SK-N-SH treated with all-trans-retinoic acid at 6 μM for 48 hours (cell line): Measurements from ENCODE around the gene FOXJ3.

ENCODE experiments used
- ATAC-seq: fragments of 200-7000 bp; cut with Tn5 transposase; 3 replicates; pipeline ENCODE4 v1.9.1; 2020; ENCODE audit warnings: mild to moderate bottlenecking, moderate library complexity
- ARNTL ChIP-seq: fragments of 450-650 bp; formaldehyde crosslinking; IDR thresholded peaks from 2 replicates; pipeline ENCODE4 v1.5.0; 2020; ENCODE audit warnings: low read depth, mild to moderate bottlenecking, moderate library complexity, borderline replicate concordance
- BACH2 ChIP-seq: fragments of 250-450 bp; sonication (Bioruptor Pico); IDR thresholded peaks from 2 replicates; pipeline ENCODE4 v1.9.0; 2021; ENCODE audit warnings: mild to moderate bottlenecking, borderline replicate concordance
- CSDC2 ChIP-seq: fragments of 250-450 bp; sonication (Bioruptor Pico); IDR thresholded peaks from 2 replicates; pipeline ENCODE4 v1.5.0; 2020; ENCODE audit warnings: mild to moderate bottlenecking, moderate library complexity
- ESRRG ChIP-seq: fragments of 250-450 bp; sonication (Bioruptor Pico); IDR thresholded peaks from 2 replicates; pipeline ENCODE4 v1.6.1; 2021; ENCODE audit warnings: mild to moderate bottlenecking
- GLIS3 ChIP-seq: fragments of 250-450 bp; sonication (Bioruptor Pico); IDR thresholded peaks from 2 replicates; pipeline ENCODE4 v1.5.0; 2020; ENCODE audit warnings: mild to moderate bottlenecking, moderate library complexity
- ISL1 ChIP-seq: fragments of 250-450 bp; sonication (Bioruptor Pico); IDR thresholded peaks from 2 replicates; pipeline ENCODE4 v2.1.2; 2022; ENCODE audit warnings: mild to moderate bottlenecking, moderate library complexity
- OSR1 ChIP-seq: fragments of 250-450 bp; sonication (Bioruptor Pico); IDR thresholded peaks from 2 replicates; pipeline ENCODE4 v1.8.0; 2022; ENCODE audit warnings: moderate library complexity, mild to moderate bottlenecking, inconsistent platforms
- PPARA ChIP-seq: fragments of 250-450 bp; sonication (Bioruptor Pico); IDR thresholded peaks from 2 replicates; pipeline ENCODE4 v1.5.0; 2020; ENCODE audit warnings: mild to moderate bottlenecking, borderline replicate concordance
- RARB ChIP-seq: fragments of 250-450 bp; sonication (Bioruptor Pico); IDR thresholded peaks from 2 replicates; pipeline ENCODE4 v1.8.0; 2021; ENCODE audit warnings: mild to moderate bottlenecking, moderate library complexity
- SNAI2 ChIP-seq: fragments of 250-450 bp; sonication (Bioruptor Pico); IDR thresholded peaks from 2 replicates; pipeline ENCODE4 v1.5.0; 2020; ENCODE audit warnings: mild to moderate bottlenecking, moderate library complexity
- TCF4 ChIP-seq: fragments of 250-450 bp; sonication (Bioruptor Pico); IDR thresholded peaks from 2 replicates; pipeline ENCODE4 v1.8.0; 2021; ENCODE audit warnings: mild to moderate bottlenecking, moderate library complexity, borderline replicate concordance
- TOX ChIP-seq: fragments of 250-450 bp; sonication (Bioruptor Pico); IDR thresholded peaks from 2 replicates; pipeline ENCODE4 v1.8.0; 2021; ENCODE audit warnings: mild to moderate bottlenecking, moderate library complexity, borderline replicate concordance
- ZC3H10 ChIP-seq: fragments of 250-450 bp; sonication (Bioruptor Pico); IDR thresholded peaks from 2 replicates; pipeline ENCODE4 v1.5.1; 2021; ENCODE audit warnings: mild to moderate bottlenecking, moderate library complexity
- ZFP30 ChIP-seq: fragments of 450-650 bp; formaldehyde crosslinking; IDR thresholded peaks from 2 replicates; pipeline ENCODE4 v1.5.0; 2022; ENCODE audit warnings: mild to moderate bottlenecking, moderate library complexity
- ZNF565 ChIP-seq: fragments of 450-650 bp; formaldehyde crosslinking; conservative IDR thresholded peaks from 2 replicates; pipeline ENCODE4 v1.5.0; 2020; ENCODE audit warnings: low read depth, mild to moderate bottlenecking, moderate library complexity
- ZNF70 ChIP-seq: fragments of 450-650 bp; formaldehyde crosslinking; IDR thresholded peaks from 2 replicates; pipeline ENCODE4 v1.5.0; 2020; ENCODE audit warnings: mild to moderate bottlenecking, moderate library complexity
- ZNF8 ChIP-seq: fragments of 450-650 bp; formaldehyde crosslinking; IDR thresholded peaks from 2 replicates; pipeline ENCODE4 v1.5.0; 2020; ENCODE audit warnings: mild to moderate bottlenecking, moderate library complexity
- TF ChIP-seq, protein P1 (sequence below): fragments of 250-450 bp; sonication (Bioruptor Pico); IDR thresholded peaks from 2 replicates; pipeline ENCODE4 v1.5.1; 2020; ENCODE audit warnings: low read depth, mild to moderate bottlenecking, moderate library complexity
- TF ChIP-seq, protein P2 (sequence below): fragments of 250-450 bp; sonication (Bioruptor Pico); IDR thresholded peaks from 2 replicates; pipeline ENCODE4 v1.8.0; 2020; ENCODE audit warnings: mild to moderate bottlenecking, moderate library complexity, borderline replicate concordance
- TF ChIP-seq, protein P3 (sequence below): fragments of 250-450 bp; sonication (Bioruptor Pico); IDR thresholded peaks from 2 replicates; pipeline ENCODE4 v1.5.0; 2020; ENCODE audit warnings: mild to moderate bottlenecking, moderate library complexity
- TF ChIP-seq, protein P4 (sequence below): fragments of 250-450 bp; sonication (Bioruptor Pico); IDR thresholded peaks from 2 replicates; pipeline ENCODE4 v1.5.1; 2021; ENCODE audit warnings: mild to moderate bottlenecking, moderate library complexity
- TF ChIP-seq, protein P5 (sequence below): fragments of 250-450 bp; sonication (Bioruptor Pico); IDR thresholded peaks from 2 replicates; pipeline ENCODE4 v1.8.0; 2021; ENCODE audit warnings: low read depth, mild to moderate bottlenecking, moderate library complexity, borderline replicate concordance

The FOXJ3 gene

DNA sequence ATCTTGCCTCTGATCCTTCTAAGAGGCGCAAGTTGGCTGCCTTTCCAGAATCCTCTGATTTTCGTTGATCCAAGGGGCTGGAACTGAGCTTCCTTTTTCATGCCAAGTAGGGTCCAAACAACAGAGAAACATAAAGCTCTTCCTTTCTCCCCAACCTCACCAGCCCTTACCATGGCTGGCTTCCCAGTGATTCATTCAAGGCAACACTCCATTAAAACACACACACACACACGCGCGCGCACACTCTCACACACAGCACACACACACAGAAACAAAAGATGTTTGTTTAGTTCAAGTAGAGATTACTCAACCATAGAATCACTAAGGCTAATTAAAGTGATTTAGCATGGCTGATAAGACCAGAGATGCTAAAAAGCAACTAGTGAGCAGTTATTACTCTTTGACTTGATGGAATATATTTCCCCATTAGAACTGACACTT, 157.5 kb downstream of the FOXJ3 start:
- peak; percentile 17 for ATAC-seq

DNA sequence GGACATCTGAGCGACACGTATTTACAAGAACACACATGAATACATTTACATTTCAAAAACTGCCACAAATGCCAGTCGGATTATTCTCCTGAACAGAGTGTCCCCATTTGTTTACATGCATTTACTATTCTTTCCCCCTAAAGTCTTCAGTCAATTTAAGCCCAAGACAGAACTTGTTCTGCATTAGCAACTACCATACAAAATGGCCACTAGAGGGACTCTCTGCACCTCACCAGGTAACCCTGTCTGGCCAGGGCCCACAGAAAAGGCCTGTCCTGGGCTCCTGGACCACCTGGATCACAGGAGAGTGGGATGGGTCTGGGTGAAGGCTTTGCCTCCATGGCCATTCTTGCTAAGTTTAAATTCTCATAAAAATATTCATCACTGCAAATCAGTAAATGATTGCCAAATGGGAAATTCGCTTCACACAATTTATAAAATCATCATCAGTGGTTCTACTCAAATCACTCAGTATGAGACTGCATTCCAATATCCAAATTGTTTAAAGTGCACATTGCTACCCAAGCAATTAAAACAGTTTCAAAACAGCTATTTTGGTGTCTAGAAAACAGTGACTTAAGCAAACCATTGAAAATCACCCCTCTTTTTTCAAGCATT, 158.0 kb downstream of the FOXJ3 start:
- TF ChIP-seq PPARA (CRISPR knock-in tag) (no peak), ZNF565 (CRISPR knock-in tag) (no peak)
- ATAC-seq = peak; percentile 57

More for the DNA sequence above, 157.5 kb downstream of the FOXJ3 start:
- TF ChIP-seq ZNF565 (CRISPR knock-in tag) (no peak), ISL1 (CRISPR knock-in tag) (peak; percentile 68)

DNA sequence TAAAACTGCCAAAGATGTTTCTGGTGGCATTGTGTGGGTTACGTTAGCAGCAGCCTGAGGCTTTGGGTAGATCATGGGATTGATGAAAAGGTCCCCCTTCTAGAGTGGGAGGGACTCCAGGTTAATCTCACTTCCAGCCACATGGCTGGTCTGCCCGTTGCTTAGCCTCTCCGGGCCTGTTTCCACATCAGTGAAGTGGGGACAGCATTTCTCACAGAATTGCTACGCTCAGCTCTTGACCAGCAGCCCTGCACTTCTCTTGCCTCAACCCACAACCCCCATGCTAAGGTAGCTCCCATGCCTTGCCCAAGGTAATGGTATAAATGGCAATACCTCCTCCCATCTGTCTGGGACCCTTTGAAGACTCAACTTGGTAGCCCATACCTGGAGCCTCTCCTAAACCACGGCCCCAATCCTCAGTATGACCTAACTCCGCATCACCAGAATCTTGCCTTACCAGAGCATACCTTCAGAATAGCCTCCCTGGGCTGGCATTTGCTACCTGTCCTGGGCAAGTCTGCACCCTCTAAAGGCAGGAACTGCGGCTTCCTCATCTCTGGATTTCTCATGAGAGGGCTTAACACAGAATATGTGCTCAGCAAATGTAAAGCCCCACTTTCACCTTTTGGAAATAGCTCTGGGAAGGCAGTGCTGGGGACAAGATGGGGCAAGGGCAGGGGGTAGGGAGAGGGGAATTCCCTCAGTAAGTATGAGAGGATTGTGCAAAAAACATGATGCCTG, 159.6 kb downstream of the FOXJ3 start:
- no peak for ATAC-seq

DNA sequence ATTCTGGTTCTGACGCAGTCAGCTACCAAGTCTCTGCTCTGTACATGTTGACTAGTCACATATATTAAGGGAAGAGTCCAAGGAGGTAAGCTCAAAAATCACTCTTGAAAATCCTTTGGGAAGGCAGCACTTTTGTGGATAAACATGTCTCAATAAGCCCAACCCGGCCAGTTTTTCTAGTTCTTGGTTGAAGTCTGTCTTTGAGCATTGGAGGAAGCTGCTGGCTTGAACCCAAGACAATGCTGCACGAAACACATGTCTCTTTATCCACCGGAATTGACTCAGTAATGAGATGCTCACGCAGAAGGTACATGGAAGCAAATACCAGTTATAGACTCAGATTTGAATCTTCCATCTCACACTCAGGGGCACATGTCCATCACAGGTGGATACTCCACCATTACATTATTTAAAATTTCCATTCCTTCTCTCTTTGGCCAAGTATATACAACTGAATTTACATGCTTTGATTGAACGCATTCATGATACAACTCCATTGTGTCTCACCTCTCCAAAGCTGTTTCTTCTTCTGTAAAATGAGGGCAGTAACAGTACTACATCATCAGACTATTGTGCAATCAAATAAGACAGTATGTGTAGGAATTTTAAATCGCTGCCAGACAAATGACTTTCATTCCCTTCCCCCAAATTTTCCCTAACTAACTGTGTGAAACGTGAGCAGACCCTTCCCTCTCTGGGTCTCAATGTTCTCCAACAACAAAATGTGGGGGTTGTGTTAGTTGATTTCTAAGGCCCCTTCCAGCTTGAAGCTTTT, 160.9 kb downstream of the FOXJ3 start:
- no peak for ATAC-seq
- TF ChIP-seq GLIS3 (CRISPR knock-in tag) = no peak
- TF ChIP-seq, protein P1, sequence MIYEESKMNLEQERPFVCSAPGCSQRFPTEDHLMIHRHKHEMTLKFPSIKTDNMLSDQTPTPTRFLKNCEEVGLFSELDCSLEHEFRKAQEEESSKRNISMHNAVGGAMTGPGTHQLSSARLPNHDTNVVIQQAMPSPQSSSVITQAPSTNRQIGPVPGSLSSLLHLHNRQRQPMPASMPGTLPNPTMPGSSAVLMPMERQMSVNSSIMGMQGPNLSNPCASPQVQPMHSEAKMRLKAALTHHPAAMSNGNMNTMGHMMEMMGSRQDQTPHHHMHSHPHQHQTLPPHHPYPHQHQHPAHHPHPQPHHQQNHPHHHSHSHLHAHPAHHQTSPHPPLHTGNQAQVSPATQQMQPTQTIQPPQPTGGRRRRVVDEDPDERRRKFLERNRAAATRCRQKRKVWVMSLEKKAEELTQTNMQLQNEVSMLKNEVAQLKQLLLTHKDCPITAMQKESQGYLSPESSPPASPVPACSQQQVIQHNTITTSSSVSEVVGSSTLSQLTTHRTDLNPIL (CRISPR knock-in tag) = no peak
- TF ChIP-seq, protein P2, sequence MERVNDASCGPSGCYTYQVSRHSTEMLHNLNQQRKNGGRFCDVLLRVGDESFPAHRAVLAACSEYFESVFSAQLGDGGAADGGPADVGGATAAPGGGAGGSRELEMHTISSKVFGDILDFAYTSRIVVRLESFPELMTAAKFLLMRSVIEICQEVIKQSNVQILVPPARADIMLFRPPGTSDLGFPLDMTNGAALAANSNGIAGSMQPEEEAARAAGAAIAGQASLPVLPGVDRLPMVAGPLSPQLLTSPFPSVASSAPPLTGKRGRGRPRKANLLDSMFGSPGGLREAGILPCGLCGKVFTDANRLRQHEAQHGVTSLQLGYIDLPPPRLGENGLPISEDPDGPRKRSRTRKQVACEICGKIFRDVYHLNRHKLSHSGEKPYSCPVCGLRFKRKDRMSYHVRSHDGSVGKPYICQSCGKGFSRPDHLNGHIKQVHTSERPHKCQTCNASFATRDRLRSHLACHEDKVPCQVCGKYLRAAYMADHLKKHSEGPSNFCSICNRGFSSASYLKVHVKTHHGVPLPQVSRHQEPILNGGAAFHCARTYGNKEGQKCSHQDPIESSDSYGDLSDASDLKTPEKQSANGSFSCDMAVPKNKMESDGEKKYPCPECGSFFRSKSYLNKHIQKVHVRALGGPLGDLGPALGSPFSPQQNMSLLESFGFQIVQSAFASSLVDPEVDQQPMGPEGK (CRISPR knock-in tag) = no peak
- TF ChIP-seq ZNF8 (CRISPR knock-in tag) = no peak
- no peak for TF ChIP-seq ZNF70 (CRISPR knock-in tag)
- no peak for TF ChIP-seq PPARA (CRISPR knock-in tag)
- no peak for TF ChIP-seq TCF4 (CRISPR knock-in tag)
- no peak for TF ChIP-seq ARNTL (CRISPR knock-in tag)
- no peak for TF ChIP-seq OSR1 (CRISPR knock-in tag)
- no peak for TF ChIP-seq TOX (CRISPR knock-in tag)

More for the DNA sequence above, 159.6 kb downstream of the FOXJ3 start:
- TF ChIP-seq RARB (CRISPR knock-in tag) (no peak), OSR1 (CRISPR knock-in tag) (no peak), BACH2 (CRISPR knock-in tag) (no peak), PPARA (CRISPR knock-in tag) (no peak), GLIS3 (CRISPR knock-in tag) (no peak), ZNF565 (CRISPR knock-in tag) (no peak), ARNTL (CRISPR knock-in tag) (no peak), ZC3H10 (CRISPR knock-in tag) (no peak), CSDC2 (CRISPR knock-in tag) (no peak), ESRRG (no peak), ZFP30 (CRISPR knock-in tag) (no peak), SNAI2 (no peak)
- TF ChIP-seq, protein P1 (CRISPR knock-in tag) = no peak
- TF ChIP-seq, protein P3, sequence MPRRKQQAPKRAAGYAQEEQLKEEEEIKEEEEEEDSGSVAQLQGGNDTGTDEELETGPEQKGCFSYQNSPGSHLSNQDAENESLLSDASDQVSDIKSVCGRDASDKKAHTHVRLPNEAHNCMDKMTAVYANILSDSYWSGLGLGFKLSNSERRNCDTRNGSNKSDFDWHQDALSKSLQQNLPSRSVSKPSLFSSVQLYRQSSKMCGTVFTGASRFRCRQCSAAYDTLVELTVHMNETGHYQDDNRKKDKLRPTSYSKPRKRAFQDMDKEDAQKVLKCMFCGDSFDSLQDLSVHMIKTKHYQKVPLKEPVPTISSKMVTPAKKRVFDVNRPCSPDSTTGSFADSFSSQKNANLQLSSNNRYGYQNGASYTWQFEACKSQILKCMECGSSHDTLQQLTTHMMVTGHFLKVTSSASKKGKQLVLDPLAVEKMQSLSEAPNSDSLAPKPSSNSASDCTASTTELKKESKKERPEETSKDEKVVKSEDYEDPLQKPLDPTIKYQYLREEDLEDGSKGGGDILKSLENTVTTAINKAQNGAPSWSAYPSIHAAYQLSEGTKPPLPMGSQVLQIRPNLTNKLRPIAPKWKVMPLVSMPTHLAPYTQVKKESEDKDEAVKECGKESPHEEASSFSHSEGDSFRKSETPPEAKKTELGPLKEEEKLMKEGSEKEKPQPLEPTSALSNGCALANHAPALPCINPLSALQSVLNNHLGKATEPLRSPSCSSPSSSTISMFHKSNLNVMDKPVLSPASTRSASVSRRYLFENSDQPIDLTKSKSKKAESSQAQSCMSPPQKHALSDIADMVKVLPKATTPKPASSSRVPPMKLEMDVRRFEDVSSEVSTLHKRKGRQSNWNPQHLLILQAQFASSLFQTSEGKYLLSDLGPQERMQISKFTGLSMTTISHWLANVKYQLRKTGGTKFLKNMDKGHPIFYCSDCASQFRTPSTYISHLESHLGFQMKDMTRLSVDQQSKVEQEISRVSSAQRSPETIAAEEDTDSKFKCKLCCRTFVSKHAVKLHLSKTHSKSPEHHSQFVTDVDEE = no peak
- TF ChIP-seq, protein P4, sequence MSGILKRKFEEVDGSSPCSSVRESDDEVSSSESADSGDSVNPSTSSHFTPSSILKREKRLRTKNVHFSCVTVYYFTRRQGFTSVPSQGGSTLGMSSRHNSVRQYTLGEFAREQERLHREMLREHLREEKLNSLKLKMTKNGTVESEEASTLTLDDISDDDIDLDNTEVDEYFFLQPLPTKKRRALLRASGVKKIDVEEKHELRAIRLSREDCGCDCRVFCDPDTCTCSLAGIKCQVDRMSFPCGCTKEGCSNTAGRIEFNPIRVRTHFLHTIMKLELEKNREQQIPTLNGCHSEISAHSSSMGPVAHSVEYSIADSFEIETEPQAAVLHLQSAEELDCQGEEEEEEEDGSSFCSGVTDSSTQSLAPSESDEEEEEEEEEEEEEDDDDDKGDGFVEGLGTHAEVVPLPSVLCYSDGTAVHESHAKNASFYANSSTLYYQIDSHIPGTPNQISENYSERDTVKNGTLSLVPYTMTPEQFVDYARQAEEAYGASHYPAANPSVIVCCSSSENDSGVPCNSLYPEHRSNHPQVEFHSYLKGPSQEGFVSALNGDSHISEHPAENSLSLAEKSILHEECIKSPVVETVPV (CRISPR knock-in tag) = no peak
- TF ChIP-seq, protein P5, sequence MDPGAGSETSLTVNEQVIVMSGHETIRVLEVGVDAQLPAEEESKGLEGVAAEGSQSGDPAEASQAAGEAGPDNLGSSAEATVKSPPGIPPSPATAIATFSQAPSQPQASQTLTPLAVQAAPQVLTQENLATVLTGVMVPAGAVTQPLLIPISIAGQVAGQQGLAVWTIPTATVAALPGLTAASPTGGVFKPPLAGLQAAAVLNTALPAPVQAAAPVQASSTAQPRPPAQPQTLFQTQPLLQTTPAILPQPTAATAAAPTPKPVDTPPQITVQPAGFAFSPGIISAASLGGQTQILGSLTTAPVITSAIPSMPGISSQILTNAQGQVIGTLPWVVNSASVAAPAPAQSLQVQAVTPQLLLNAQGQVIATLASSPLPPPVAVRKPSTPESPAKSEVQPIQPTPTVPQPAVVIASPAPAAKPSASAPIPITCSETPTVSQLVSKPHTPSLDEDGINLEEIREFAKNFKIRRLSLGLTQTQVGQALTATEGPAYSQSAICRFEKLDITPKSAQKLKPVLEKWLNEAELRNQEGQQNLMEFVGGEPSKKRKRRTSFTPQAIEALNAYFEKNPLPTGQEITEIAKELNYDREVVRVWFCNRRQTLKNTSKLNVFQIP (CRISPR knock-in tag) = no peak
